Activated T-cell treated with anti-CD3 and anti-CD28 coated beads, Interleukin-2, amount 50 U/mL, for 1 hour (primary cell): ENCODE measurements around the gene PTPRT.
"Not testable (repeated sequence)": the region's sequence is repeated elsewhere in the genome, so short reads cannot be mapped to it uniquely, and the experiment has no call there.

Experiments
- DNase-seq: peaks from one replicate; pipeline ENCODE4 v3.0.0-alpha.2; 2020

Gene PTPRT

DNA sequence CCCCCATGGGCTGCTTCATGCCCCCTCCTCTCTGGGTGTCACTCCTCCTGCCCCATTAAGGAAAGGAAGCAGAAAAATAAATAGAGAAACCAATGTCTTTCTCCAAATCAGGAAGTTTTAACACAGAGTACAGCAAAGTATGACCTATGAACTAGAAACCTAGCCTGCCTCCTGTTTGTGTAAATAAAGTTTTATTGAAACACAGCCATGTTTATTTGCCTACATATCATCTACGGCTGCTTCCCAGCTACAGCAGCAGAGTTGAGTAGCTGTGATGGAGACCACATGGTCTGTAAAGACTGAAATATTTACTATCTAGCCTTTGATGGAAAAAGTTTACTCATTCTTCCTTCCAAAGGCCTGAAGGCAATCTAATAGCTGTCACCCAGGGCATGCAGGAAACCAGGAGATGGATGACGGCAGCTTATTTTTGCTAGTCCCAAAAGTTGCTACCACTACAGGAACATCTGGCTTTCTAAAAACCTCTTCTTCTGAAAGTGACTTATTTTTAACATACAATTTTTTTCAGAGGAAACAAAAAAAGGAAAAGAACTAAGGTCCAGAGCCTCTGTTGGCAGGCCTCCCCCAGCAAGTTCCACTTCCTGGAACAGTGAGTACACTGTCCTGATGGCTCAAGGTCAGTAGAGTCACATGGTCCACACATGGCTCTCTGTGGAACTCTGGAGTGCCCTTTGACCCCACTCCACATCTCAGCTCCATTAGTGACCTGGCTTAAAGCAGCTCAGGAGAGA, 287.8 kb downstream of the PTPRT start:
- DNase-seq, result no peak

DNA sequence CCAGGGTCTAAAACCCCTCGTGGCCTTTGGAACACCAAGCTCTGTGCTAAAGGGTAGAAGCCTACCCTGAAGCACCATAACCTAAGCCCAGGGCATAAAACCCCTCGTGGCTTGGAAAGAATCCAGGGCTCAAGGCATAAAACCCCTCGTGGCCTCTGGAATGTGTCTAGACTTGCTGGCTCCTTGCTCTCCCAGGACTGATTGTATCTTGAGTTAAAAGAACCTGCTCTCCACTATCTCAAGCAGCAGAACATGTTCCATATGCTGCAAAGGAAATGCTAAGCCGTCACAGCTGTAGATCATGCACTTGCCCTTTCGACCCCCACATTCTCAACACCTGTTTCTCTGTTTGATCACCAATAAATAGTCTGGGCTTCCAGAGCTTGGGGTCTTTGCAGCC, 288.9 kb downstream of the PTPRT start:
- DNase-seq, result not testable (repeated sequence)

DNA sequence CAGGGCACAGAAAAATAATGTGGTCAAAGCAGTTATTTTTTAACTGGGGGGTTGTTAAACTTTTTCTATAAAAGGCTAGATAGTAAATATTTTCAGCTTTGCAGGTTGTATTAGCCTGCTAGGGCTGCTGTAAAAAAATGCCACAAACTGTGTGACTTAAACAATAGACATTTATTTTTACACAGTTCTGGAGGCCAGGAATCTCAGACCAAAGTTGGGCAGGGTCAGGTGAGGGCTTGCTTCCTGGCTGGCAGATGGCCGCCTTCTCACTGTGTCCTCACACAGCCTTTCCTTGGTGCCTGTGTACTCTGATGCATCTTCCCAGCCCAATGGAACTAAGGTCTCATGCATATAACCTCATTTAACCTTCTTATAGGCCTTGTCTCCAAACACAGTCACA, 294.7 kb downstream of the PTPRT start:
- DNase-seq, result no peak

DNA sequence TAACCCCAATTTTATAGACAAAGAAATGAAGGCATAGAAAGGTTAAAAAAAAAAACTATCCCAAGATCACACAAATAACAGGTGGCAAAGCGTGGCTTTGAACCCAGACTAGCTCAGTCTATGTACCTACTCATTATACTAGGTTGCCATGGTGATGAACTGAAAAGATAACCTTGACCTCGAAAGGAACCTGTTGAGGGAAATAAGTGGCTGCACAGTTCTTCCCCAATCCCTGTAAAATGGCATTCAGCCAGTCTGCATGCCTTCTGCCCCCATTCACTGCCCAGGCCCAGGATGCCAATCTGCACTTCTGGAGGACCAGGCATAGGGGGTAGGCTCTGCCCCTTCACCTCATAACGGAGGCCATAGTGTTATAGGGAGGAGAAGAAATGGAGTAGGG, 295.2 kb downstream of the PTPRT start:
- no peak for DNase-seq

DNA sequence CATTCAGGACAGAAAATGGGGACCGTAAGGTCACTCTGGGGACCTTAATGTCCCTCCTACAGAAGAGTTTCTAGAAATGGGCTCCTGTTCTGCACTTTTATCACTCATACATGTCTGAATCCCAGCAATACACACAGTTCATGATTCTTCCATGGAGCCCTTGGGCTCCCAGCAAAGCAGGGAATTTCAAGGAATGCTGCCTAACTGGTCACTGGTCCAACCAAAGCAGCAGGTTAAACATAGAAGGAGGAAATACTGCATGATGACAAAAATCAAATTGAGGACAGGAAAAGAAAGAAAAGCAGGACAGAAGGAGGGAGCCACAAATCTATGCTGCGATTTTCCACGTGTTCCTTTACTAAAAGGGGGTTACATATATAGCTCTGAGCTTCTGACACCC, 300.2 kb downstream of the PTPRT start:
- no peak for DNase-seq

DNA sequence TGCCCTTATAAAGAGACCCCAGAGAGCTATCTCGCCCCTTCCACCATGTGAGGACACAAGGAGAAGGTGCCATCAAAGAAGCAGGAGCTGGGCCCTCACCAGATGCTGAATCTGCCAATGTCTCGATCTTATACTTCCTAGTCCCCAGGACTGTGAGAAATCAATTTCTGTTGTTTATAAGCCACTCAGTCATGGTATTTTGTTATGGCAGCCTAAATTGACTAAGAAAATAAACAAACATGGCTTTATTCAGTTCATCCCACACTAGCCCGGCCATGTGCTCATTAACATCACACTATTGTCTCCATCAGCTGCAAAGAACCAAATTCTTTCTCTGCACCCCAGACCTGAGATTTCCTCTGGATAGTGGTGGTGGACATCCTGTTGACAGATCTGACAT, 302.4 kb downstream of the PTPRT start:
- no peak for DNase-seq

DNA sequence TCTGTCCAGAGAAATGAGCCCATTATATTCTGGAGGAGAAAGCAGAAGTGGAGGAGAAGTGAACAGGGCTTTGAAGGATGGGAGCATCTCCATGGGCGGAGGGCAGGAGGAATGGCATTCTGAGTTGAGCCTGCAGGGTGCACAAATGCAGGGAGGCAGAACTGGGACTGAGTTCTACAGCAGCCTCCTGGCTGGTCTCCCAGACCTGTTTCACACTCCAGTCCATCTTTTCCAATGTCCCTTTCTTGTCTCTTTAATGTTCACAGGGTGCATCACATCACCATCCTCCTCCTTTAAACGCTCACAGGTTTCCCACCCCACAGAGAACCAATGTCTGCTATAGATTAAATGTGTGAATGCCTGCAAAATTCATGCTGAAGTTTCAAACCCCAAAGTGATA, 302.9 kb downstream of the PTPRT start:
- no peak for DNase-seq

DNA sequence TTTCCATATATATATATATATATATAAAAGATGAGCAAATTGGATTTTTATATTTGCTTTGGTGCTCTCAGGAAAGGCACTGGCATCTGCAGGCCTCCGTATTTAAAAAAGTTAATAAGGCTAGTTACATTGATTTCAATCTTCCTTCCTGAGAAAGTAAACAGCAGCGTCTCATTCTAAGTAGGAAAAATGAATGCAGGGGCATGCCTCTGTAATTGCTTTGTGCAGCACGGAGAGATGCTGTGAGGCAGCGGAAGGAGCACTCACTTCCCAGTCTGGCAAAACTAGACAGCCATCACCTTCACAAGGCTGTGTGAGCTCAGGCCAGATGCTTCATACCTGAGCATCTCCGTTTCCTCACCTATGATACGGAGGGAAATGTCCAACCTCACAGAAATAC, 303.7 kb downstream of the PTPRT start:
- no peak for DNase-seq

DNA sequence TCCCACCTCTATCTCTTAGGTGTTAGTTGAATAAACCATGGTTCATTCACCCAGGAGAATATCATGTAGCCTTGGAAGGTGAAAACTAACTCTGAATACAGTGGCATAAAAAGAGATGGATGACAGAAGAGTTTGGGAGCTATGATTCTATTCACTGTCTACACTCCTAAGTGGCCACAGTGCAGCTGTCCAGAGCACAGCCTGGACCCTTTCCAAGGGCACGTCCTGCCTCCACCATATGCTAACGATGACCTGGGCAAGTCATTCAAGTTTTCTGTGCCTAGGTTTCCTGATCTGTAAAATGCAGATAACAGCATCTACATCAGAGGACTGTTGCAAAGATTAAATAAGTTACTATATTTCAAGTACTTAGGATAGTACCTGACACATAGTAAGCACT, 314.1 kb downstream of the PTPRT start:
- DNase-seq, result no peak

DNA sequence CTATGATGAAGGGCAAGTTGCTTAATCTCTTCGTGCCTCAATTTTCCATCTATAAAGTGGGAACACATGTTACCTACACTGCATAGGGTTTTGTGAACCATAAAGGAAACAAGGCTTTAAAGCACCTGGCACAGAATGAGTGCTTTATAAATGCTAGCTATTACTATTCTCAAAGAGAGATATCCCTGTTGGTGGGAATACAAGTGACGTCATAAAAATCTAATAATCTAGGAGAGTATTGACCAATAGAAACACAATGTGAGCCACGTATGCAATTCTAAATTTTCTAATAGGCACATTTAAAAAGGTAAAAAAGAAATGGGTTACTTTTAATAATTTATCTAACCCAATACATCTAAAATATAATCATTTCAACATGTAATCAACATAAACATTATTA, 316.4 kb downstream of the PTPRT start:
- DNase-seq, result no peak

DNA sequence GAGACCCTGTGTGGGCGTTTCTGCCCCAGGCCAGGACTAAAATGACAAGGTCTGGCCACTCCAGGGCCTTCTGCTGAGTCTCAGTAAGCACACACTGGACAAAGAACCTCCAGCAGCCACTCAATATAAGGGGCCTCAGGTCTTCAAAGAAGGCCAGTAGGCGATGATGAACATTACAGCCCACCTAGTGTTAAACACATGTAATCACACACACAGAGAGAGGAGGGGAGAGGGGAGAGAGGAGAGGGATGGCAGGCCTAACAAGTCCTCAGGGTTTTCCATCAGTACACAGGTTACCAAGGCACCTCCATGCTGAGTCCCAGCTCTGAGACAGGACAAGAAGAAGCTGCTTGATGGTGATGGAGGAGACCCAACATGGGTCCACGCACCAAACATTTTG, 325.6 kb downstream of the PTPRT start:
- no peak for DNase-seq

DNA sequence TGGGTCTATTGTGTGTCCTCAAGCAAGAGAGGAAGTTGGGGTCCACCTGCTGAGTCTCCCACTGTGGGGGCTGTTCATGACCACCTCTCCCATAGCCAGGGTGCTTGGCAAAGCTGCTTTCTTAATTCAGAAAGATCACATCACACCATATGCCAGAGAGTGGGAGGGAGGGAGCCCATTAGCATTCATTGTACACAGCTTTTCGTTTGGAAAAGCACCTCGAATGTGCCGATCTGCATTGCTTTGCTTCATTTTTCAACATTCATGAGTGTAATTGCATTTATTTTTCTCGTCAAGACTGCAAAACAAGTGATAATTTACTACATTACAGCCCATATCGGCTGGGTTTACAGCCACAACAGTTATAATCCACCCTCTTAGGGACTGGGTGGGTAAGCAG, 327.3 kb downstream of the PTPRT start:
- no peak for DNase-seq

DNA sequence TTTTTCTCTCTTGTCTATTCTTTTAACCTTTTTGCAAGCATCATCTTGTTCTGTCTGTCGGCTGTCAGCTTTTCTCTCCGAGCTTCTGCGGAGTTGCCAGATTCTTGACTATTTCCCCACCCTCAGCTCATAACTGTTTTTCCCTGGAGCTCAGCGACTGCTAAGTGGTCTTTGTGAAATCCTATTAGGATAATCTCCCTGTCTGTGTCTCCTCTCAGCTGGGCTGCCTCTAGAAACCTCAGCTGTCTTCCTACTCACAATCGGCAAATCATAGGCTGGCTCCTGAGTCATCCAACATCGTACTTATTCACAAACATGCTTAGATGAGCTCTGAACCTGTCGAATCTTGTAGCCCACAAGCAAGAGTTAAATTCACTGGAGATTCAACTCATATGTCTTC, 332.3 kb downstream of the PTPRT start:
- no peak for DNase-seq

DNA sequence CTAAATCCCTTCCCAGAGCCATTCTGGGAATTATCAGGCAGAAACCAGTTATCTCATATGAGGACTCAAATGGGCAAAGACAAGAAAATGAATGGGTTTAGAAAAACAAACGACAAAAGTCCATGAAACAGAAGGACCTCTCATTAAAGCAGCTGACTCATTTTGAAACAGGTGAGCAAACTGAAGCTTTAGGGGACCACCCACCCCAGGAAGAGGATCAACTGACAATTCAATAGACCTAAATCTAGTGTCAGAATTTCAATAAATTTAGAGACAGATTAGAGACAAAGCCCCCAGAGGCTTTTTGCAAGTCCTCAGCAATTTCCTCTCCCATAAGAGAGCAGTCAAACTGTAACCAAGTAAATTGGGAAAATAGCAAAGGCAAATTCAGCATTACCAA, 333.8 kb downstream of the PTPRT start:
- DNase-seq, result no peak

DNA sequence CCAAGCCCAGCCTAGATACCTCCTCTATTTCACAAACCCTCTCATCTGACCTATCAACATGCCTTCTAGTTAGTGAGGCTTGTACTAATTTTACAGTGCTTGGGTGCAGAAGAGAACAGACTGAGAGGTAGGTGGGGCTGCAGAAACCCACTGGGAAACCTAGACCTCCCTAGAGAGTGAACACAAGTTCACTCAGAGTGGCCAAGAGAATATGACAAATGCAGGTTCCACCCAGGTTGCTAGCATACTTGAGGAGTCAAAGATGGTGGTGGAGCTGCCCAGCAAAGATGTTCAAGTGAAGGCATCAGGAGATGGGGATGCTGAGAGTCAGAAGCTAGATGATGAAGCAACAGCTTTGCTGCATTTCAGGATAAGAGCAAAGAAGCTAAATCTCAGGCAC, 337.0 kb downstream of the PTPRT start:
- DNase-seq, result no peak

DNA sequence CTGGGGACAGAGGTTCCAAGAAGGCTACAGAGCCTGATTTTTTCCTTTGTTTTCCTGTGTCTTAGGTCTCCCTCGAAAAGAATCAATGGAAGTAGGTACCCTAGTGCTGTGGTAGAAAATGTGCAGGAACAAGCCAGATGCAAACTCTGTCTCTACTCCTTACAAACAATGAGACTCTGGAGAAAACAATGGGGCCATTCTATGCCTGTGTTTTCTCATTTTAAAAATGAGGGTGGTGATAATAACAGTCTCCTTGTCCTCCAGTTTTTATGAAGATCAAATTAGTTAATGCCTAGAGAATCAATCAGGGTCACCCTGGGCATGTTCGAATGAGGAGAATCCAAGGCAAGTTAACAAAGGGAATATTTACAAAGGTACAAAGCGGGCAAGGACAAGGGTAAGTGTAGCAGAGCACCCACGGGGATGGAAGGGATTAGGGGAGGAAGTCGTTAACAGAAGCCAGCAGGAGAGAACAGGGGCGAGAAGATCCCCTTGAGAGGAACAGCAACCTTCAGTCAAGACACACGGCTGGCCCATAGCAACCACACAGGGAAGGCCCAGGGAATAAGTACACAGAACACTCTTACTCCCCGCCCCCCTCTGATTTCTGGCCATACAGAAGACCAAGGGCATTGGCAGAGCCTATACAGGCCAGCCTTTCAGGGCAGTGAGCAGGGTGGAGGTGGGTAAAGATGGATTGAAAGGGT, 342.8 kb downstream of the PTPRT start:
- no peak for DNase-seq

DNA sequence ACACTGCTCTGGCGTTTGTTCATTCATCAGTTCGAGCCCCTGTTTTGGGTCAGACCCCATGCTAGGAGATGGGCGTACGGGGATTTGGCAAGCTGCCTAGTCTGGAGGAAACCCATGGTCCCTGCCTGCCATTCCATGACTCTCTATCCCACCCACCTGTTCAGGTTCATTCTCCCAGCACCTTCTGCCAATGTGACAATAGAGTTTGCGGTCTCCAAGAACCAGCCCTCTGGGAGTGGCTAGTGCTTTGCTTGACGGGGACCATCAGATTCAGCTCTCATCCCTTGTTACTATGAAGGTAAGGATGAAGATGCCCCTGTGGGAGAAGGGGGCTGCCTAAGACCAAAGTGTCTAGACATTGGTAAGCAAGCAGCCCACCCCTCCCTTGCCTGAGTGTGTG, 345.0 kb downstream of the PTPRT start:
- no peak for DNase-seq

DNA sequence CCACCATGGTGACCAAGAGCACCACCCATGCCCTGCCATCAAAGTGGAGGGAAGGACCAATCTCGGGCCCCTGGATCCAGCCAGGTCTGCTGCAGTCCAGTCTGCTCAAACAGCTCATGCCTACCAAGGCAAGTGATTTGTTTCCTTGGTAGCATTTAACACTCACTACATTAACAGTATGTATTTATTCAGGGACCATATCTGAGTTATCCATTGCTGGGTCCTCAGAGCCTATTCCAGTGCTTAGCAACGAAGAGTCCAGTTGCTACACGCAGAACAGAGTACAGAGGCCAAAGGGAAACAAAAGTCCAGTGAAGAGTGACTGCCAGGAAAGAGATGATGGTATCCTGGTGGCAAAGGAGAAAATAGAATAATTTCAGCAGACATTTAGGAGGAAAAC, 352.2 kb downstream of the PTPRT start:
- no peak for DNase-seq

DNA sequence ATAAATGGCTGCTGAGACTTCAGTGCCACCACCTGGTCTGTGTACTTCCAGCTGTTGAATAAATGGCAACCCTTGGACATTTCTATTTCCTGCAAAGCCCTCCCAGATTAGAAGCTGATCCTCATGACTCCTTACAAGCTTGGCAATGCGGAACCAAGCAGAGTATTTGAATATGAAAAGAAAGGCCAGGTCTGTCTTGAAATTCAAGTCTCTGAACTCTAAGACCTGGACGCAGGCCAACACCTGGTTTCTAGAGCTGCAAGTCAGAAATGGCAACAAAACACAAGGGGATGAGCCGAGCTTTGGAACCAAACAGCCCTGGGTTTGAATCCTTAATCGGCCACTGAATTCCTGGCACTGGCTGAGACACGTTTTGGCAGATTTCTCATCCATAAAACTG, 353.4 kb downstream of the PTPRT start:
- no peak for DNase-seq

DNA sequence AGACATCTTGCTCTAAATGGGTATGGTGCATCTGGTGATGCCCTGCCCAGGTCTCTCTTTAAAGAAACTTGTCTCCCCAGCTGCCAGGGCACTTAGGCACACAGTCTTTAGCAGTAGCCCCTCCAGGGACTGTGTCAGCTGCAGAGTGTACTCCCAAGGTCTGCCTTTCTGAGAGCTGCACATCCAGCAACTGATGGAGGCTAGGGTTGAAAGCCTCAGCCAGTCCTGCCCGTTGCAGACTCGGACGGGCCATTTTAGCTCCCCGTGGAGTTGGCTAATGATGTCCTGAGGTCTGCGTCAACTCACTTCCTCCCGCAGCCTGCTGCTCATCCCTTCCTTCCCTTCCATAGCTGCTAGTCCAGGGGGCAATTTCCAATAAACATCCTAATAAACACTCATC, 381.8 kb downstream of the PTPRT start:
- DNase-seq, result no peak

DNA sequence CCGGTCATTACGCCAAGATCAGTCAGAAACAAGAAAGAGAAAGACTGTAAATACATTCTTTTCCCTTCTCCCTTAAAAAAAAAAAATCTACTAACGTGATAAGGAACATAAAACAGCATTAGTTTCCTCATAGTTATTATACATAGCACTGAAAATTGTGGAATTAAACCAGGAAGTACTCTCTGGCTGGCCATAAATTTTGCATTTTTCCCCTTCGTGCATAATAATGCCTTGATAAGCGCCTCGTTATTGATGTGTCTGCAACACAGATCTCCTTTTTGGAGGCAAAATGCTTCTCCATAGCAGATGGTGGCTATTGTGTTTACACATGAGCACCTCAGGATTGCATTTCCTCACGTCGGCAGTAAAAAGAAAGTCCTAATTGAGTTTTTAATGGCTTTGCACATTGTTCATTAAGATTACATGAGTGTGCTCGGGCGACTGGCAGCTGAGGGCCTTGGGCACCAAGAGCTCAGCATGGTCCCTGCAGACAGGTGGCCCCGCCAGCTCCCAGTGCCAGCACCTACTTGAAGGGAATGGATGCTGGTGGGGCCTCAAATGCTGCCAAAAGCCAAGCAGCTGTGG, 394.5 kb downstream of the PTPRT start:
- DNase-seq, result no peak

DNA sequence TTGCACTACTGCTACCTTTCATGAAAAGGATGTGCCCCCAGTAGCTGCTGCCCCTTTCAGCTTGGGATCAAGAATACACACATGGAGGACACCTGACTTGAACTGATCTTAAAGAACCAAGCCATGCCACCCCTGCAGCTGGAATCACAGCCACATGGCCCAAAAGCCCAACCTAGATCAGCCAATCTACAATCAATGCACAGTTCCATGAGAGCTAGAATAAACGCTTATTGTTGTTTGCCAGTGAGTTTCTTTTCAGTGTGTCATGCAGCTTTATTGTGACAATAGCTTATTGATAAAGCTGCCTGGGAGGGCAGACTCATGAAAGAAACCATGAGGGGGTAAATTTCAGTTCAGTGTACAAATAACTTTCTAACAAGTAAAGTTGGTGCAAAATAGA, 397.7 kb downstream of the PTPRT start:
- DNase-seq, result no peak

DNA sequence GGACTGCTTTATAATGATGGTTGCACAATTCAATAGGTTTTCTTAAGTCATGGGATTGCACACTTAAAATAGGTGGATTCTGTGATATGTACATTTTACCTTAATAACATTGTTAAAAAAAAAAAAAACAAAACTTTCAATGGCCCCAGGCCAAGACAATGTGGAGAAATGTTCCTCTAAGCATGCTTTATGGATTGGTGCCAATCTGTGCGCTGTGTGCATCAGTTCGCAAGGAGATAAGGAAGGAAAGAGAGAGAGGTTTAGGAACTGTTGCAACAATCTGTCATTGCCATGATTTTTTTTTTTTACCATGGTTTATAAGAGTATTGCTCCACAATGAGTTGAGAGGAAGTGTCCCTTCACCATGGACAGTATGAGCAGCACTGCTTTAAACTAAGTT, 399.6 kb downstream of the PTPRT start:
- no peak for DNase-seq

DNA sequence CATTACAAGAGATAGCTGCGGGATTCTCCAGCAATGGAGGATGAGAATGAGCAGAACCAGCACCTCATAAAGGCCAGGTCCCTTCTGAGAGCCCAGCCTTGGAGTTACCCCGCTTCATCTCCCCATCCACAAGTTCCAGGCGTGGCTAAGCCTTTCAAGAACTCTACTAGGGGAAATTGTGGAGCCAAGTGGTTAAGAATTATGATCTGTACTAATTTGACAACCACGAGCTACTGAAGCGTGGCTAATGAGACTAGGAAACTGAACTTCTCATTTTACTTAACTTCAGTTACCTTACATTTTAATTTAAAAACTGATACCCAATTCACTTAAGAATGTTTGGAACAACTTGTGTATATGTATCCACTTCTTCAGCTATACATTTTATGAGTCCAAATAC, 401.0 kb downstream of the PTPRT start:
- no peak for DNase-seq

DNA sequence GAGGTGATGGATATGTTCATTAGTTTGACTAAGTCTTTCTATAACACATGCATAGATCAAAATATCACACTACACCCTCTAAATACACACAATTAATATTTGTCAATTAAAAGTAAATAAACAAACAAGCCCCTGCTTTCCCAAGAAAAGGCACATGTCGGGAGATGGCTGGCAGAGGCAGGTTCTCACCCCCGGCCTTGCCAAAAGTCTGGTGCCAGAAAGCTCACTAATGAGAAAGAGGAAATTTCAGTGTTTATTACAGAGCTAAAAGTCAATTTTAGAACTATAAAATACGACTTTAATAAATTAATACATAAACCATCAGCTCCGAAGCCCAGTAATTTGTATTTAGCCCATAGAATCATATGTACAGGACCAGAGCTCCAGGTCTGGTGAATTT, 404.7 kb downstream of the PTPRT start:
- no peak for DNase-seq
